WTC11 (cell line): ENCODE results near the gene MOB3A. TPM values are rescaled to one million over a fixed set of nuclear protein-coding genes. Genes with fewer than 3 reads are reported as not detected.

ENCODE experiments used
- ATAC-seq: fragments of 200-7000 bp; cut with Tn5 transposase; 2 replicates; pipeline ENCODE4 v1.10.0; 2021; ENCODE audit warnings: mild to moderate bottlenecking, moderate library complexity
- CTCF ChIA-PET: fragments of 300-600 bp; sonication (Branson Sonifier 250); formaldehyde crosslinking; loops from one replicate; lab custom pipeline; 2021; ENCODE audit warnings: antibody characterized with exemption; lab: Charles Lee
- POLR2A ChIA-PET: fragments of 350-600 bp; sonication (Branson Sonifier 250); formaldehyde crosslinking; loops from one replicate; lab custom pipeline; 2021; ENCODE audit warnings: antibody characterized with exemption; lab: Charles Lee
- DNase-seq: peaks from one replicate; pipeline ENCODE4 v3.0.0; 2021; ENCODE audit warnings: low spot score
- H3K27ac Mint-ChIP-seq: 2 replicates; pipeline ENCODE4 v1.8.0; 2021; ENCODE audit warnings: mixed read lengths
- H3K27me3 Mint-ChIP-seq: 2 replicates; pipeline ENCODE4 v1.8.0; 2021; ENCODE audit warnings: low read depth, mild to moderate bottlenecking, moderate library complexity, mixed read lengths
- H3K36me3 Mint-ChIP-seq: 2 replicates; pipeline ENCODE4 v1.8.0; 2021; ENCODE audit warnings: mixed read lengths
- H3K4me1 Mint-ChIP-seq: 2 replicates; pipeline ENCODE4 v1.8.0; 2022; ENCODE audit warnings: mixed read lengths
- H3K4me3 Mint-ChIP-seq: 2 replicates; pipeline ENCODE4 v1.8.0; 2021; ENCODE audit warnings: mild to moderate bottlenecking, moderate library complexity, mixed read lengths
- H3K9me3 Mint-ChIP-seq: 2 replicates; pipeline ENCODE4 v1.8.0; 2021; ENCODE audit warnings: mixed read lengths
- AFF4 ChIP-seq: sonication (generic); formaldehyde crosslinking; IDR thresholded peaks from 2 replicates; pipeline ENCODE4 v1.8.1; 2023; ENCODE audit warnings: mild to moderate bottlenecking, missing genetic modification reagents, borderline replicate concordance
- ATF6 ChIP-seq: sonication (generic); formaldehyde crosslinking; IDR thresholded peaks from 2 replicates; pipeline ENCODE4 v1.8.1; 2023; ENCODE audit warnings: mild to moderate bottlenecking, missing genetic modification reagents
- FOXK1 ChIP-seq: sonication (generic); formaldehyde crosslinking; IDR thresholded peaks from 2 replicates; pipeline ENCODE4 v1.8.0; 2022; ENCODE audit warnings: mild to moderate bottlenecking, moderate library complexity, missing genetic modification reagents
- GABPB1 ChIP-seq: sonication (generic); formaldehyde crosslinking; IDR thresholded peaks from 2 replicates; pipeline ENCODE4 v1.8.1; 2023; ENCODE audit warnings: mild to moderate bottlenecking, missing genetic modification reagents
- GRHL2 ChIP-seq: fragments of 250-450 bp; sonication (Bioruptor Pico); IDR thresholded peaks from 2 replicates; pipeline ENCODE4 v1.8.0; 2022; ENCODE audit warnings: mild to moderate bottlenecking, moderate library complexity; ENCODE audit not compliant: insufficient replicate concordance, severe bottlenecking
- GTF2I ChIP-seq: fragments of 250-450 bp; sonication (Bioruptor Pico); conservative IDR thresholded peaks from 2 replicates; pipeline ENCODE4 v1.4.0; 2021; ENCODE audit warnings: mild to moderate bottlenecking
- HMGXB4 ChIP-seq: sonication (generic); formaldehyde crosslinking; IDR thresholded peaks from 2 replicates; pipeline ENCODE4 v1.8.1; 2023; ENCODE audit warnings: mild to moderate bottlenecking, moderate library complexity, missing genetic modification reagents
- IRF1 ChIP-seq: sonication (generic); formaldehyde crosslinking; IDR thresholded peaks from 2 replicates; pipeline ENCODE4 v1.8.0; 2023; ENCODE audit warnings: missing genetic modification reagents
- MXD4 ChIP-seq: fragments of 250-450 bp; sonication (Bioruptor Pico); IDR thresholded peaks from 2 replicates; pipeline ENCODE4 v1.8.0; 2021; ENCODE audit warnings: mild to moderate bottlenecking, moderate library complexity, borderline replicate concordance
- NFYB ChIP-seq: sonication (generic); formaldehyde crosslinking; conservative IDR thresholded peaks from 2 replicates; pipeline ENCODE4 v1.8.0; 2022; ENCODE audit warnings: low read depth, missing genetic modification reagents
- PREB ChIP-seq: sonication (generic); formaldehyde crosslinking; IDR thresholded peaks from 2 replicates; pipeline ENCODE4 v1.8.1; 2022; ENCODE audit warnings: mild to moderate bottlenecking, missing genetic modification reagents, moderate library complexity, borderline replicate concordance
- PRRX2 ChIP-seq: fragments of 250-450 bp; sonication (Bioruptor Pico); IDR thresholded peaks from 2 replicates; pipeline ENCODE4 v1.8.0; 2021; ENCODE audit warnings: mild to moderate bottlenecking
- SOX15 ChIP-seq: fragments of 250-450 bp; sonication (Bioruptor Pico); IDR thresholded peaks from 2 replicates; pipeline ENCODE4 v1.9.0; 2021; ENCODE audit warnings: mild to moderate bottlenecking
- TEAD1 ChIP-seq: sonication (generic); formaldehyde crosslinking; IDR thresholded peaks from 2 replicates; pipeline ENCODE4 v1.8.0; 2022; ENCODE audit warnings: mild to moderate bottlenecking, missing genetic modification reagents
- USF1 ChIP-seq: sonication (generic); formaldehyde crosslinking; IDR thresholded peaks from 2 replicates; pipeline ENCODE4 v1.8.0; 2022; ENCODE audit warnings: mild to moderate bottlenecking, missing genetic modification reagents
- ZNF396 ChIP-seq: fragments of 250-450 bp; sonication (Bioruptor Pico); IDR thresholded peaks from 2 replicates; pipeline ENCODE4 v1.8.0; 2021; ENCODE audit warnings: mild to moderate bottlenecking, moderate library complexity, borderline replicate concordance
- ZNF416 ChIP-seq: fragments of 250-450 bp; sonication (Bioruptor Pico); IDR thresholded peaks from 2 replicates; pipeline ENCODE4 v1.9.0; 2021; ENCODE audit warnings: mild to moderate bottlenecking, inconsistent platforms
- ZNF532 ChIP-seq: fragments of 250-450 bp; sonication (Bioruptor Pico); IDR thresholded peaks from 2 replicates; pipeline ENCODE4 v1.9.0; 2021; ENCODE audit warnings: mild to moderate bottlenecking, borderline replicate concordance
- ZSCAN18 ChIP-seq: fragments of 250-450 bp; sonication (Bioruptor Pico); IDR thresholded peaks from 2 replicates; pipeline ENCODE4 v2.1.2; 2022; ENCODE audit warnings: mild to moderate bottlenecking, moderate library complexity
- total RNA-seq: library from RNA; stranded (reverse); gene quantifications from 3 replicates; pipeline ENCODE4 v1.2.3, GENCODE V29; 2021

MOB3A gene
- total RNA-seq, 1 experiment from 2014 or later = 8.1 TPM

- TF ChIP-seq AFF4 (CRISPR knock-in tag) (no peak), ZNF396 (CRISPR knock-in tag) (no peak)
- no peaks in the 10 kb centered on the region for H3K9me3 Mint-ChIP-seq
- no peak for ATAC-seq
- no peak overlapping the region for H3K4me3 Mint-ChIP-seq
- no peaks in the 10 kb centered on the region; the same call in 1 of the 2 replicates for H3K27me3 Mint-ChIP-seq
- ChIA-PET POLR2A (no interaction called here), CTCF (interaction anchor here (1.1 kb wide), 1 partner anchor 13 kb away, joined by 3 read pairs; no protein-coding TSS in a partner anchor)
- H3K4me1 Mint-ChIP-seq = peaks cover 20% of the 10 kb centered on the region
- DNase-seq = no peak
- H3K27ac Mint-ChIP-seq = no peak overlapping the region
- H3K36me3 Mint-ChIP-seq = no peaks in the 10 kb centered on the region
These were observed 31.7 kb downstream of the MOB3A start for GRCh38 chr19:2064395-2064787.

GRCh38 chr19:2063824-2064223 lies 32.3 kb downstream of the MOB3A start:
- Mint-ChIP-seq H3K9me3 (no peaks in the 10 kb centered on the region), H3K4me1 (peaks cover 23% of the 10 kb centered on the region), H3K36me3 (no peaks in the 10 kb centered on the region), H3K27me3 (no peaks in the 10 kb centered on the region), H3K4me3 (no peak overlapping the region), H3K27ac (no peak overlapping the region)
- no peak for DNase-seq
- ChIA-PET CTCF (interaction anchor here (1.2 kb wide), 1 partner anchor 12 kb away, joined by 5 read pairs; no protein-coding TSS in a partner anchor), POLR2A (no interaction called here)
- ATAC-seq = no peak
- TF ChIP-seq GRHL2 (CRISPR knock-in tag) (no peak), MXD4 (no peak), FOXK1 (no peak), NFYB (CRISPR knock-in tag) (no peak), GTF2I (CRISPR knock-in tag) (no peak), GABPB1 (CRISPR knock-in tag) (no peak), USF1 (CRISPR knock-in tag) (no peak), PREB (CRISPR knock-in tag) (no peak), TEAD1 (no peak), ZNF416 (CRISPR knock-in tag) (no peak), ATF6 (no peak), SOX15 (no peak), IRF1 (CRISPR knock-in tag) (no peak), HMGXB4 (no peak), ZNF532 (no peak), PRRX2 (no peak), ZSCAN18 (no peak)
